Superior temporal gyrus (tissue), 1 donor: ENCODE results near the gene FAM98C.
"Not testable (repeated sequence)": the region's sequence is repeated elsewhere in the genome, so short reads cannot be mapped to it uniquely, and the experiment has no call there.

Experiments
- DNase-seq: peaks from one replicate; pipeline ENCODE4 v3.0.0-alpha.2; 2016; ENCODE audit errors: extremely low spot score

The FAM98C gene

DNA sequence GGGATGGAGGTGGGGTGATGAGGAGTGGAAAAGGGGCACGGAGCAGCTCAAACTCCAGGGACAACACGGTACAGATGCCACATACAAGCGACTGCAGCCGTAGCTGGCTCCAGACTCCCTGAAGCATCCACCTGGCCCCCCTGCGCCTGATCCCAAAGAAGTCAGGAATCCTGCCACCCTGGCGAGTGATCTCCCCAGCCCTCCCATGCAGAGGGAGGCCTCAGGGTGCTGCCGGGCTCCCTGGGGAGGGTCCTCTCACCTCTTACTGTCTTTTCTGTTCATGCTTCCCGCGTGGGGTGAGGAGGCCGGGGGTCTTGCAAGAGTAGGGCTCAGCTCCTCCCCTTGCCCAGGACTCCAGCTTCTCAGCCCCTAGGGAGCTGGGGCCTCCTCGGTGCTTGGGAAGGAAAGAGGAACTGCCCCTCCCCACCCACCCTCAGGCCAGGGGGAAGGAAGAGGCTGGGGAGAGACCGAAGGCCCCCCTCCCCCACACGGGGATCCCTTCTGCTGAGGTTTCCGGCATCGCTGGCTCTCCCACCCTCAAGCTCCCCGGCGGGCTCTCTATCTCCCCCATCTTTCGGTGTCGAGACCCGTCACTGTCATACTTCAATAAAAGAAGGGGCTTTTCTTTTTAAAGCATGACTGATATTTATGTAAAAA, 23.0 kb downstream of the FAM98C start, which contains the start of gene RASGRP4:
Gene RASGRP4 (minus strand): TSS at position 410 of the 657 bp plus-strand sequence. CDS start 128 bp downstream, at position 282.
- DNase-seq: no peak

DNA sequence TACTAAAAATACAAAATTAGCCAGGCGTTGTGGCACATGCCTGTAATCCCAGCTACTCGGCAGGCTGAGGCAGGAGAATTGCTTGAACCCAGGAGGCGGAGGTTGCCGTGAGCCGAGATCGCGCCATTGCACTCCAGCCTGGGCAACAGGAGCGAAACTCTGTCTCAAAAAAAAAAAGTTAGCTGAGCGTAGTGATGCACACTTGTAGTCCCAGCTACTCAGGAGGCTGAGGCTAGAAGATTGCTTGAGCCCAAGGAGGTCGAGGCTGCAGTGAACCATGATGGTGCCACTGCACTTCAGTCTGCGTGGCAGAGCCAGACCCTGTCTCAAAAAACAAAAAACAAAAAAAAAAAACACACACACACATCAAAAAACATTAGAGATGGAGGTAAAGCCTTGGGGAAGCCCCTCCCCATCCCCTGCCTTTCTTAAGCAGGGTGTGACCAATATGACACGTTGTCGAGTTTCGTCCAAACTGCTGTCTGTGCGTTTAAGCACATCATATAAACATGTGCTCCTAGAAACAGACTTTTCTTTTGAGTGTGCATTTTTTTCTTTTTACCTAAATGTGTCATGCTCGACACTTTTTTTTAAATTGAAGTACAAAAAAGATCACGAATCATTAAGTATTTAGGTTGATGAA, 24.3 kb downstream of the FAM98C start:
- not testable (repeated sequence) for DNase-seq

DNA sequence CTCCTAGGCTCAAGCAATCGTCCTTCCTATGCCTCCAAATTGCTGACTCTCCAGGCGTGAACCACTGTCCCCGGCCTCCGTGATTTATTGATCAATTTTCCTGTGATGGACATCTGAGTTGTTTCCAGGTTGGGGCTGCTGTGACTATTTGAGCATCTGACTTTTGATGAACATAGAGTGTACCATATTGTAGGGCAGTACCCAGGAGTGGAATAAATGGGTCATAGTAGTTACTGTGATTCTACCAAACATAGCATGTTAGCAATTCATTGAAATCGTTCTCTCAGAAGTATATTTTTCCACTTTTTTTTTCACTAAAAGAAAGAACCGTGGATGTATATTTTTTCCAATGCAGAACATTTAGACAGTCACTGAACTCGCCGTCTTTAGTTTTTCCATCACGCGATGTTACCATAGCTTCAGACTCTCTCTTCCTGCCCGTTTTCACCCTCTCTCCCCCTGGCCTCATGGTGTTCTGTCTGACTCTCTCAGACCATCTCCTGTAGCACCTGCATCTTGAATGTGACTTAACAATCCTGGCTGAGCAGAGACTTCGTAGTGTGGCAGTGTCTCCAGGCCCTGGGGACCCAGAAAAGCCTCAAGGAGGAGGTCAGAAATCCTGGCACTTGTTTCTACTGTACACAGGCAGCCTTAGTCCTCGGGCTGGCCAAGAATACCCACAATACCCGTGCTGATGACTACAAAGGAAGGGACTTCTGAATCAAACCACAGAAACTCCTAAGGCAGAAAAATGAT, 26.3 kb downstream of the FAM98C start:
- DNase-seq: no peak

DNA sequence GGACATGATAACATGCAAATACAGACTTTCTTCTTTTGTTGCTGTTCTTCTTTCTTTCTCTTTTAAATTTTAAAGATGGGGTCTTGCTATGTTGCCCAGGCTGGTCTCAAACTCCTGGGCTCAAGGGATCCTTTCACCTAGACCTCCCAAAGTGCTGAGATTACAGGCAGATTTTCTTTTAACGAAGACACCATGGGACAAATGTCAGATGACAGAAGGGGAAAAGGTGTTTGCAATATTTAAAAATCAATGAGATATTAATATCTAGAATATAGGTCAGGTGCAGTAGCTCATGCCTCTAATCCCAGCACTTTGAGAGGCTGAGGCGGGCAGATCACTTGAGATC, 26.9 kb downstream of the FAM98C start:
- DNase-seq: no peak

DNA sequence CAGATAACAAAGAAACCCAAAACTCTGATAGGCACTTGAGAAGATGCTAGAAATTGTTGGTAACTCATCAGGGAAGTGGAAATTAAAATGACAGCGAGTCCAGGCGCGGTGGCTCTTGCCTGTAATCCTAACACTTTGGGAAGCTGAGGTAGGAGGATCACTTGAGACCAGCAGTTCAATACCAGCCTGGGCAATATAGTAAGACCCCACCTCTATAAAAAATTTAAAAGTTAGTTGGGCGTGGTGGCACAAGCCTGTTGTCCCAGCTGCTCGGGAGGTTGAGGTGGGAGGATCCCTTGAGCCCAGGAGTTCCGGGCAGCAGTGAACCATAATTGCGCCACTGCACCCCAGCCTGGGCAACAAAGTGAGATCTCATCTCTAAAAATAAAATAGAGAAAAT, 28.0 kb downstream of the FAM98C start:
- DNase-seq: no peak

DNA sequence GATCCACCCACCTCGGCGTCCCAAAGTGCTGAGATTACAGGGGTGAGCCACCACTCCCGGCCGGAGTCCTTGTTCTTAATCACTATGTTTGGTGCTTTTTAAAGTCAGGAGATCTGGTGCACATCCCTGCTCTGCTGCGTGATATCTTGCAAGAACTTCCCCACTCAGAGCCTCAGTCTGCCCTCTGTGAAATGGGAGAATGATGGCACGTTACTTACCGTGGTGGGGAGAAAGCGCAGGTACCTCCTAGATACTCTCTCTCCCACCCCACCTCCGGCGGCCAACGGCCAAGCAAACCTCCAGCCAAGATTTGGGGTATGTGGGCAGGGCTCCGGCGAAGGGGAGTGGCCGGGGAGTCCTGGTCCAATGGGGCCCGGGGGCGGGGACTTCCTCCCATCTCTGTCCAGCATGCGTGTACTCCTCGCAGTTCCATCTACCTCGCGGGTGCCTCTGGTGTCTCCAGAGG, 30.4 kb downstream of the FAM98C start, which contains the start of gene RYR1:
Gene RYR1 (plus strand): TSS at position 424 of the 466 bp plus-strand sequence. CDS start 139 bp downstream, outside the sequence.
- DNase-seq: peak; percentile 23

DNA sequence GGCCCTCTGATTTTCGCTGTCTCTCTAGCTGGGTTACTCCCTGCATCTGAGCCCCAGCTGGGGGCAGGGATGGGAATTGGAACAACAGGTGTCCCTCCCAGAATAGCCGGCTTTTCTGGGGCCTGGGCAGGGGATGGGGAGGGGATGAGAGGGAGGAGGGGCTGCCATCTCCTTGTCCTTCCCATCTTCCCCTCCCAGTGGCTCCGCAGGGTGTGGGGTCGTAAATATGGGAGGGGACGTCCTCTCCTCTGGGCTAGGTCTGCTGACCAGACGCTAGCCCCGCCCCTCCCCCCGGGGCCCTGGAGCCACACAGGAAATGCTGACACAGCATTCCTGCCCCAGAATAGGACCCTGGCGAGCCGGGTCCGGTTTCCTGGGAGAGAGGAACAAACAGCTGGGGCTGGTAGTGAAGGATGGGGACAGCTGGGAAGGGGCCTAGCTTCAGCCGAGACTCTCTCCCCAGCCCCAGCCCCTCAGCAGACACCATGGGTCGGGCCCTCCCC, 31.7 kb downstream of the FAM98C start:
- no peak for DNase-seq

DNA sequence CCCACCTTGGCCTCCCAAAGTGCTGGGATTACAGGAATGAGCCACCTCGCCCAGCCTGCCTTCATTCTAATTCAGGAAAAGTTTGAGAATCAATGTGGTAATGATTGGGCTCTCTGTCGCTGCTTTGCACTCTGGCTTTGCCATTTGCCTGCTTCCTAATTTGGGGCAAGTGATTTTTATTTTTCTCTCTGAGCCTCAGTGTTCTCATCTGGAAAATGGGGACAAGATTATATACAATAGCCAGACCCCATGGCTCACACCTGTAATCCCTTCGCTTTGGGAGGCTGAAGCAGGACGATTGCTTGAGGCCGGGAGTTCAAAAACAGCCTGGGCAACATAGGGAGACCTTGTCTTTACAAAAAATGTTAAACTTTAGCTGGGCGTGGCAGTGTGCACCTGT, 34.4 kb downstream of the FAM98C start:
- DNase-seq: no peak

DNA sequence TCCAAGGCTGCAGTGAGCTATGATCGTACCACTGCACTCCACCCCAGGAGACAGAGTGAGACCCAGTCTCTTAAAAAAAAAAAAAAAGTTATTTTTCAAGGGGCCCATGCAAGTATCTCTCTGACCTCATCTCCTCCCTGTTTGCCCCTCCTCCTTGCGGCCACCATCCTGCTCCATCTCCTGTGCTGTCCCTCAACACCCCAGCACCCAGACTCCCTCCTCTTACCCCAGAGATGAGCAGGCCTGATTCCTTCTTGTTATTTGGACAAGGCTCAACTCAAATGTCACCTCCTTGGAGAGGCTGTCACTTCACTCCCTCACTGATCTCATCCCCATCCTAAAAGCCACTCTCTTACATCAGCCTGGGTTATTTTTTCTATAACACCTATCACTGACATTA, 35.0 kb downstream of the FAM98C start:
- no peak for DNase-seq

DNA sequence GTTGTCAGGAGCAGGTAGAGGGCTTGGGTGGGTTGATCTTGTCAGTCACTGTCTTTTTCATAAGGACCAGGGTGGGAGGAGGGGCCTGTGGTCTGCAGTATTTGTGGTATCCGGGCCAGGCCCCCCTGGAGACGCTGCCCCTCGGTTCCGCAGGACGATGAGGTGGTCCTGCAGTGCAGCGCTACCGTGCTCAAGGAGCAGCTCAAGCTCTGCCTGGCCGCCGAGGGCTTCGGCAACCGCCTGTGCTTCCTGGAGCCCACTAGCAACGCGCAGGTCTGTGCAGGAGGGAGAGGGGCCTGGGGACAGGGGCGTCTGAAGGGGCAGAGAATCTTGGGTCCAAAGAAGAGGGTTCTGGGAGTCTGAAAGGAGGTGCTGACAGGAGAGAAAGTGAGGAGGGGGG, 37.7 kb downstream of the FAM98C start:
- DNase-seq: no peak

DNA sequence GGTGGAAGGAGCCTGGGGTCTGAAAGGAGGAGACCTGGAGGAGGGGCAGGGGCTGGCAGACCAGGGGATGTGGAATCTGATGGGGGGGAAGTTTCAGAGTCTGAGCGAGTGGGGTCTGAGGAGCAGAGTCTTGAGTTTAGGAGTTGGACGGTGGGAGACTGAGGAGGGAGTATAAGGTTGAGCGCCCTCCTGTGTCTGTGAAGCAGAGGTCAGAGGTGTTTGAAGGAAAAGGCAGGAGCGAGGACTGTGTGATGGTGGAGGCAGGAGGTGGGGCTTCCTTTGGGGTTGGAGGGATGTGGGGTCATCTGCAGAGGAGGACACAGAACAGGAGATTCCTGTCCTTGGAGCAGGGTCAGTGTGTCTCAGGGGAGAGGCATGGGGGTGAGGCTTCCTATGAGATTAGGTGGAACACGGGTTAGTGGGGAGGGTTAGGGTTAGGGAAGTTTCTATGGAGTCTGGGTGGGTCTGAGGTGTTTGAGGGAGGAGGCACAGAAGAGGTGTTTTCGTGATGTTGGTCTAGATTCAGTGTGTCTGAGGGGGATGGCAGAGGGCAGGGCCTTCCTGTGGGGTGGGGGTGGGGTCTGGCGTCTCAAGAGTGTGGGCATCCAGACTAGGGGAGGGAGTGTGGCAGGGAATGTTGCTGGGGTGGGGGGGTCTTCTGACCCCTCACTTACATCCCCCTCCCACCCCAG, 38.9 kb downstream of the FAM98C start:
- no peak for DNase-seq

DNA sequence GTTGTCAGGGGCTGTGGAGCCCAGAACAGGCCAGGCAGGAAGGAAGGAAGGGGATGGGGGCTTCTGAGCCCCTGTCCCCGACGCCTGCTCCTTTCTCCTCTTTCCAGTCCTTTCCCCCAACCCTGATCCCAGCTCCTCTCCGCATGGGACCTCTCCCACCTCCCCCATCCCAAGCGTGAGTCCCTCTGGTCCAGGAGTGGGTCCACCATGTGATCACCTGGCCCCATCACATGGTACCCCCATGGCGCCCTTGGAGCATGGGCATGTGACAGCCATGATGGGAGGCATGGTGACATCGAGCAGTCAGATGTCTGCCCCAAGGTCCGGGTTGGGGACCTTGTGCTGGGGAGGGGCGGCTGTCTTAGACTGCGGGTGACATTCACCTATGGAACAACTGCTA, 39.8 kb downstream of the FAM98C start:
- DNase-seq: no peak

DNA sequence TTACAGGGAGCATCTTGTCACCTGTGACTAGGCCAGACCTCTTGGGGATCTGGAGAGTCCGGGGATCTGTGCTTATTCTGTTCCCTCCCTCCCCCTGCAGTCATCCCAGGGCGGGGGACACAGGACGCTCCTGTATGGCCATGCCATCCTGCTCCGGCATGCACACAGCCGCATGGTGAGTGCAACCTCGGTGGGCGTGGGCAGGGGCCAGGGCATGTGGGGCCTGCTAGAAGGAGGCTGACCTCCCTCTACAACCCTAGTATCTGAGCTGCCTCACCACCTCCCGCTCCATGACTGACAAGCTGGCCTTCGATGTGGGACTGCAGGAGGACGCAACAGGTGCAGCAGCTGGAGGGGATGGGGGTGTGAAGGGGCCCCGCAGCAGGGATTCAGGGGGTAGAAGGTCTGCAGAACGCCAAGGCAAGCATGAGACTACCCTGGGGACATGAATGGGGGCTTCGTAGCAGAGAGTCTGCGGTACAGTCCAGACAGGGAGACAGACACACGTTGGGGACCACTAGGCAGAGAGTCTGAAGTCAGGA, 40.6 kb downstream of the FAM98C start:
- DNase-seq: no peak

DNA sequence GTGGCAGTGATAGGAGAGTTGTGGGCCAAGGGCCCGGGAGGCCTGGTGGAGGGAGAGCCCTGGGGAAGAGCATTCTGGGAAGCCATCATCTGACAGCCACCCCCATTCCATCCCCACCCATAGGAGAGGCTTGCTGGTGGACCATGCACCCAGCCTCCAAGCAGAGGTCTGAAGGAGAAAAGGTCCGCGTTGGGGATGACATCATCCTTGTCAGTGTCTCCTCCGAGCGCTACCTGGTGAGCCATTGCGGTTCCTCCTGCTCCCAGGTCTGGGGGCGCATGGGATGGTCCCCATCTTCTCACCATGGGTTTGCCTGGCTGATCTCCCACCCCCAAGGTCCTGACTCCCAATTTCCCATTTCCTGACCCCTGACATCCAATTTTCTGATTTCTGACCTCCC, 41.1 kb downstream of the FAM98C start:
- DNase-seq: no peak

DNA sequence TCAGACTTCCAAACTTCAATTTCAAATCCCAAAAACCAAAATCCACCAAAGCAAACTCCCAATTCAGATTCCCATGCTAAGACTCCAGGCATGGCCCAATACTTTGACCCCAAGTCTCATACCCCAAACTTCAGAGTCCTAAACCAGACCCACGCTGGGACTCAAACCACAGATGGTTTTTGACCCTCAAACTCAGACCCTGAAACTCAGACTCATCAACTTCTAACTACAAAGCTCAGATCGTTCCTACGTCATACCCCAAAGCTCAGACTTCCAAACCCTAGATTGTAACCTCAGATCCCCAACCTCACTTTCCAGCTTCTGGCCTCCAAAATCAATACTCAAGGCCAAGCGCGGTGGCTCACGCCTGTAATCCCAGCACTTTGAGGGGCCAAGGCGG, 42.5 kb downstream of the FAM98C start:
- DNase-seq: no peak

DNA sequence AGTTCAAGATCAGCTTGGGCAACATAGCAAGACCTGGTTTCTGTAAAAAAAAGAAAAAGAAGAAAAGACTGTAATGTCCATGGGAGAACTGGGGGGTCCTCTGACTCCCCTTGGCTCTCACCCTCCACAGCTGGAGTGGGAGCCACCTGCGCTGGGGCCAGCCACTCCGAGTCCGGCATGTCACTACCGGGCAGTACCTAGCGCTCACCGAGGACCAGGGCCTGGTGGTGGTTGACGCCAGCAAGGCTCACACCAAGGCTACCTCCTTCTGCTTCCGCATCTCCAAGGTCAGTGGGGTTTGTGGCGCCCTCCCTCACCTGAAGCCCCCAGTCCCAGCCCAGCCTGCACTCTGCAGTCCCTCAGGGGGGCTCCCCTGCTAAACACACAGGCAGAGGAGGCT, 45.3 kb downstream of the FAM98C start:
- DNase-seq: no peak

DNA sequence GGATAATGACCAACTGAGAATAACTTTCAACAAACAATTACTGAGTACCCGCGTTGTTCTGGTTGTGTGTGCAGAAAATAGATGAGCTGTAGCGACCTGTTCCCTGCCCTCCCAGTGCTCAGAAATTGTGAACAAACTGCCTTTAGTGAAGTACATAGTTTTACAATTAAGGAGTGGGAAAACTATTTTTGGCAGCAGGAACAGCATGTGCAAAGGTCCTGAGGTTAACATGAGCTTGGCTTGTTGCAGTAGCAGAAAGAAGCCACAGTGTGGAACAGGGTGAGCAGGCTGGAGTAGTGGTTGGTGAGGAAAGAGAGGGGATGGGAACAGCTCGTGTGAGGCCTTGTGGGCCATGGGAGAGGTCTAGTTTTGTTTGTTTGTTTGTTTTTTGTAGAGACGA, 46.6 kb downstream of the FAM98C start:
- no peak for DNase-seq

DNA sequence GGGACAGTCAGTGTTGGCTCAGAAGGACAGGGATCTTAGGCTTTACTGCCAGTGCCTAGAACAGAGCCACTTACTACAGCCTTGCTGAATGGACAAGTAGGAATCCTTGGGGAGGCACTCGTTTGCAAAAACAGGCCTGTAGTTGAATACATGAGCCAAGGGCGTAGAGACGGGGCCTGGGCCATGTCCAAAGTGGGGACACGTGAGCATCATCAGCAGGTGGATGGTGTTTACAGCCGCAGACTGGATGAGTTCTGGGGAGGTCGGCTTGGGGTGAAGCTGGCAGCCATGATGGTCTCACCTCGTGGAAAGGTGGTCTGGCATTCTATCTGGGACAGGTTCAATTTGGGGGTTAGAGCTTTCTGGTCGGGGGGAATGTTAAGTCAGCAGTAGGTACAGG, 48.1 kb downstream of the FAM98C start:
- no peak for DNase-seq

DNA sequence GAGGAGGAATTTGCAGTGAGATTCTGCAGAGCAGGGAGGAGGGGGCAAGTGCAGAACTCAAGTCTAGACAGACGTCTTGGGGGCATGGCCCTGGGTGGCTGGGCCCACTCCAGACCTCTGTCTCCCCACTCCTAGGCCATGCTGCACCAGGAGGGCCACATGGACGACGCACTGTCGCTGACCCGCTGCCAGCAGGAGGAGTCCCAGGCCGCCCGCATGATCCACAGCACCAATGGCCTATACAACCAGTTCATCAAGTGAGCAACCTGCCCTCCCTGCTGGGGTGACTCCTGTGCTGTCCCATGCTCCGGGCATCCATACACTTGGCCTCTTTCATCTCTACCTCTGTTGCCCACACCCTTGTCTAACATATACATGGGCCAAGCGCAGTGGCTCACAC, 48.7 kb downstream of the FAM98C start:
- no peak for DNase-seq

DNA sequence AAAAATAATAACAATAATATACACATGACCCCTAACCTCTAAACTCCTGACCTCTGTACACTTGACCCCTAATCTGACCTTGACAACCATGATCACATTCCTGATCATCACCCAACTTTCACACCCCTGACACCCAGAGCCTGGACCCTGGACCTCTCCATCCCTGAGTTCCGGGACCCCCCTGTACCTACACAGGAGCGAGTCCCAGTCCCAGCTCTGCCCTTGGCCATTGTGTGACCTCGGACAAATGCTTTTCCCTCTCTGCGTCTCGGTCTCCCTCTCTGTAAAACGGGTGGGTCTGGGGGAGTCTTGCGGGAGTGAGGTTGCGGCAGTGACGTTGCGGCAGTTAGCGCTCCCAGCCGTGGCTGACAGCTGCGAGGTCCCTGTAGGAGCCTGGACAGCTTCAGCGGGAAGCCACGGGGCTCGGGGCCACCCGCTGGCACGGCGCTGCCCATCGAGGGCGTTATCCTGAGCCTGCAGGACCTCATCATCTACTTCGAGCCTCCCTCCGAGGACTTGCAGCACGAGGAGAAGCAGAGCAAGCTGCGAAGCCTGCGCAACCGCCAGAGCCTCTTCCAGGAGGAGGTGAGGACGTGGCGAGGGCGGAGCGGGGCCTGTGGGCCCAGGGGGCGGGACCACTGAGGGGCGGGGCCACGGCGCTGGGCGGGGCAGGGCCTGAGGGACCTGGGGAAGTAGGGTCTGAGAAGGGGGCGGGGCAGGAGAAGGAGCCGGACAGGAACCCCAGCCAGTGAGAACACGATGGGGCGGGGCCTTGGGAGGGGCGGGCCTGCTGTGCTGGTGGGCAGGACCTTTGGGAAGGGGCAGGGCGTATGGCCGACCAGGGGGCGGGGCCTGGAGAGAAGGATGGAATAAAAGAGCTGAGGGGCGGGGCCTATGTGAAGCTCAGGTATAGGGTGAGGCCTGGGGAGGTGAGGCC, 49.8 kb downstream of the FAM98C start:
- DNase-seq: no peak

DNA sequence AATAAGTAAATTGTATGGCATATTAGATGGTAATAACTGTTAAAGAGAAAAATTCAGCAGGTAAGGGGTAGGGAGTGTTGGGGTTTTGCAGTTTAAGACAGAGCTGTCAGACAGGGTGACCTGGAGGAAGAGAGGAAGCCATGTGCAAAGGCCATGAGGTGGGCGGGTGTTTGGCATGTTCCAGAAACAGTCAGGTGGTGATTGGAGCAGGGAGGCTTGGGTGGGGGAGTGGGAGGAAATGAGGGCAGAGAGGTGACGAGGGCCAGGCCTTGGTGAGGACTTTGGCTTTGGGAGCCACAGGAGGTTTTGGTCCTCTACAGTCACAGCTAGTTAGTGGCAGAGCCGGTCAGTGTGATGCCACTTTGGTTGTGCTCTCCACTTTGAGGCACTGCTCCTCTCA, 50.7 kb downstream of the FAM98C start:
- DNase-seq: no peak
